ENCODE results near the gene EIF4G3.
"Not testable (repeated sequence)": the region's sequence is repeated elsewhere in the genome, so short reads cannot be mapped to it uniquely, and the experiment has no call there.

The EIF4G3 gene

DNA sequence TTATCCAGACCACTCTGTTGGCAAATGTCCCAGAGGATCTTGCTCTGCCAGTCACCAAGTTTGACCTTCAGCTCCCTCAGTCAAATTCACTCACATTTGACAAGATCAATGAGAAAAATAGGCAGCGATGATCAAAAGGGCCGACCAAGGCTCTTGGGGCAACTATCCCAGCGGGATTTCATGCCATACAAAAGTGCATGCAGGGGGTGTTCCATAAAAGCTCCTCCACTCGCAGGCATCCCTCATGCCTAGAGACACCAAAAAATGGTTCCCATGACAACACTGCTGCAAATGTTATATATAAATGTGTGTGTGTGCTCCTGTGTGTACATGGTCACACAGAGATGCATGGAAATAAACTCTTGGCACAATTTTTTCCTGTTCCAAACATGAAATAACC lies 16.2 kb upstream of the EIF4G3 start:
- H3K4me3 ChIP-seq (ENCODE audit: low read depth, low read length) = no peak overlapping the region
- TF ChIP-seq CTCF (IDR thresholded peaks at IDR 0.05; ENCODE audit: borderline replicate concordance, insufficient read depth, low read depth, low read length) = no peak

DNA sequence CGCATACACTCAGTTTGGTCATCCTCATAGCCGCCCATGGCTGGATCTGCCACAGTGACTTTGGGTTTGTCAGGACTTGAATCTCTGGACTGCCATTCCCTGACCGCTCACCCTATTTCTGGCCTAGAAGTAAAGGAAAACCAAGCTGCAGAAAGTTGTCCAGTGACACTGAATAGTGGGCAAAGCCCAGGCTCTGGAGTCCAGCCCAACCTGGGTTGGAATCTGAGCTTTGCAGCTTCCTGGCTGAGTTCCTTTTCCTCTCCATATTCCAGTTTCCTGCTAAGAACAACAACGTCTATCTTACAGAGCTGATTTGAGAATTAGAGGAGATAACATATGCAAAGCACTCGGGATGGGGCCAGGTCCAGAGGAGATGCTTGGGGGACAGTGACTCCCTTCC lies 15.6 kb upstream of the EIF4G3 start:
- H3K4me3 ChIP-seq (ENCODE audit: low read depth, low read length) = no peak overlapping the region
- no peak for TF ChIP-seq CTCF (IDR thresholded peaks at IDR 0.05; ENCODE audit: borderline replicate concordance, insufficient read depth, low read depth, low read length)

DNA sequence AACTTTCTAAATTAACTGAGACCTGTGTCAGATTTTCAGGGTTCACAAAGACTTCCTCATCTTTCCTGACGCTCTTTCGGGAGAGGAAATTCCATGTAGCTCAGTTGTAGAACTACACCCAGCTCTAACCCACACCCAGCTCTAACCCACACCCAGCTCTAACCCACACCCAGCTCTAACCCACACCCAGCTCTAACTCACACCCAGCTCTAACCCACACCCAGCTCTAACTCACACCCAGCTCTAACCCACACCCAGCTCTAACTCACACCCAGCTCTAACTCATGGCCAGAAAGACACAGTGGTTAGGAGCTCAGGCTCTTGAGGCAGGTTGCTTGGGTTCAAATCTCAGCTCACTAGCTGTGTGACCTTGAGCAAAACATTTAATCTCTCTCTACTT lies 14.1 kb upstream of the EIF4G3 start:
- not testable (repeated sequence) for H3K4me3 ChIP-seq (ENCODE audit: low read depth, low read length)

- no peak for TF ChIP-seq CTCF (IDR thresholded peaks at IDR 0.05; ENCODE audit: borderline replicate concordance, insufficient read depth, low read depth, low read length)
- H3K4me3 ChIP-seq (ENCODE audit: low read depth, low read length) = no peak overlapping the region
These were observed 13.3 kb upstream of the EIF4G3 start for GRCh38 chr1:21189906-21190500.

DNA sequence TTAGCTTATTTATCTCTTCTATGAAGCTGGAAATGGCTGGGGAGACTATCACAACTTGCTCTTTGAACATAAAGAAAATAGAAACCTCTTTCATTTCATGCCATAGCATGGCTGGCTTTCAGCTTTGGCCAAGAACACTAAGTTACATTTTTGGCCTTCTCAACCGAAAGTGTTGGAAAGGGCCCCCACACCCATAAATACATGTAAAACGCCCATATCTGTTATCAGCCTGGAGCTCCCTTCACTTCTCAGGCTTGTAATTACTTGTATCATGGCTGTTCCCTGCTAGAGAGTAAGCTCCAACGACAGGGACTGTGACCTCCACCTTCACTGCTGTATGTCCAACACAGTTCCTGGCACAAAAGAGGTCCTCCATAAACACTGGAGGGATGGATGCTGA lies 12.7 kb upstream of the EIF4G3 start:
- H3K4me3 ChIP-seq (ENCODE audit: low read depth, low read length) = no peak overlapping the region
- no peak for TF ChIP-seq CTCF (IDR thresholded peaks at IDR 0.05; ENCODE audit: borderline replicate concordance, insufficient read depth, low read depth, low read length)

DNA sequence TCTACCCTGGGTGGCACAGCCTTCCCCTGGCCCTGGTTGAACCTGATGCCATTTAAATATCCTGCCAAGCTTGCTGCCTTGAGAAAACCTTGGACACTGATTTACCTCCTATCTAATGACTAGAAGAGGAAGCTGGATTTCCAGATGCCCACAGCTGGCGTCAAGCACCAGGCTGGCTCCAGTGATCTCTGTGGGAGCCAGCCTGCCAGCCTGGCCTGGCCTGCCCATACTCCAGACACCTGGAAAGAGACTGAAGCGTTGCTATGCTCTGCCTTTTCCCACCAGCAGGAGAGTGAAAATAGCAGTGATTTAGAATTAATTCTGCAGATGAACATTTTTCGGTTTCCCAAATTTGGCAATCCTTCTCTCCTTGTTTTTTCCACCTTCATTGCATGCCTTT lies 11.5 kb upstream of the EIF4G3 start:
- no peak overlapping the region for H3K4me3 ChIP-seq (ENCODE audit: low read depth, low read length)
- TF ChIP-seq CTCF (IDR thresholded peaks at IDR 0.05; ENCODE audit: borderline replicate concordance, insufficient read depth, low read depth, low read length) = no peak

DNA sequence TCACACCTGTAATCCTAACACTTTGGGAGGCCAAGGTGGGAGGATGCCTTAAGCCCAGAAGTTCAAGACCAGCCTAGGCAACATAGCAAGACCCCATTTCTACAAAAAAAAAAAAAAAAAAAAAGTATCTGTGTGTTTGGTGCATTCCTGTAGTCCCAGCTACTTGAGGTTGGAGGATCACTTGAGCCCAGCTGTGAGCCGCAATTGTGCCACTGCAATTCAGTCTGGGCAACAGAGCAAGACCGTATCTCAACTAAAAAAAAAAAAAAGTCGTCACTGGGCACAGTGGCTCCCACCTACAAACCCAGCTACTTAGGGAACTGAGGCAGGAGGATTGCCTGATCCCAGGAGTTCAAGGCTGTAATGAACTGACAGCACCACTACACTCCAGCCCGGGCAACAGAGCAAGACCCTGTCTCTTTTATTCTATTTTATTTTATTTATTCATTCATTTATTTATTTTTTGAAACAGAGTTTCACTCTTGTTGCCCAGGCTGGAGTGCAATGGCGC lies 8.6 kb upstream of the EIF4G3 start:
- TF ChIP-seq CTCF (IDR thresholded peaks at IDR 0.05; ENCODE audit: borderline replicate concordance, insufficient read depth, low read depth, low read length) = no peak
- no peak overlapping the region for H3K4me3 ChIP-seq (ENCODE audit: low read depth, low read length)

DNA sequence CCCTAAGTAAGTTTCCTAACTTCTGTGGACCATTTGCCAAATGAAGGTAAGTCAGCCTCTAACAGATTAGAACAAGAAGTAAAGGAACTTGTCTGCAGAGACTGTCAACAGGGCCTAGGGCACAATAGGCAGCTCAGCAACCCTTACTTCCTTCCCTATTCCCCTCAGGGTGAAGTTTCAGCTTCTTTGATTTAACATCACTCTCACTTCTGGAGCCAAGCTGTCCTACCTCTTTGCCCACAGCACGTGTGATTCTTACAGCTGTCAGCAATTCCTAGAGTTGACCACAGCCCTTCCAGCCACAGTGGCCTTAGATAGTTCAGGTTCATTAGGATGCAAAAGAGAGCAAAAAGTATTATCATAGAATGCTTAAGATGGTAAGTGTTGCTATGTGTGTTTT lies 7.6 kb upstream of the EIF4G3 start:
- no peak overlapping the region for H3K4me3 ChIP-seq (ENCODE audit: low read depth, low read length)
- TF ChIP-seq CTCF (IDR thresholded peaks at IDR 0.05; ENCODE audit: borderline replicate concordance, insufficient read depth, low read depth, low read length) = no peak
